Measurements from ENCODE around the gene FHOD1. TPM values are rescaled to one million over a fixed set of nuclear protein-coding genes. Genes with fewer than 3 reads are reported as not detected.

Gene FHOD1
- total and polyA plus RNA-seq, 10 of the 15 experiments (the other 5 are each of a cell fraction or from before 2014, with no cell fraction given): 8.9 to 65.7 (median 18.1) TPM

- no peak for TF ChIP-seq BHLHE40 (IDR thresholded peaks at IDR 0.05; ENCODE audit: borderline replicate concordance in 1 of 2, low read depth in 2 of 2, low read length in 1 of 2)
- TF ChIP-seq POLR2A (IDR thresholded peaks at IDR 0.05; ENCODE audit: low read depth, low read length): peak; percentile 14; the same call in 1 of the 2 replicates
- peak; percentile 46 for TF ChIP-seq POLR2AphosphoS5 (IDR thresholded peaks at IDR 0.05; ENCODE audit: low read length)
- no peak for TF ChIP-seq PBX3 (IDR thresholded peaks at IDR 0.05; ENCODE audit: insufficient replicate concordance, low read depth, low read length)
- no peak for TF ChIP-seq CTCF (IDR thresholded peaks at IDR 0.05 in 2 of 3, conservative IDR thresholded peaks at IDR 0.05 in 1 of 3; ENCODE audit: control insufficient read depth in 2 of 3, extremely low read depth in 1 of 3, insufficient read depth in 1 of 3, low read depth in 3 of 3, low read length in 3 of 3)
- TF ChIP-seq ZBED1 (IDR thresholded peaks at IDR 0.05; ENCODE audit: borderline replicate concordance): no peak
- TF ChIP-seq POLR2AphosphoS2 (IDR thresholded peaks at IDR 0.05; ENCODE audit: low read depth, low read length): peak; percentile 42; the same call in 1 of the 2 replicates
- TF ChIP-seq FOXM1 (IDR thresholded peaks at IDR 0.05; ENCODE audit: low read depth, low read length): no peak
- Histone ChIP-seq H3K9me3 (replicated peaks; ENCODE audit: control insufficient read depth, insufficient read depth, low read length) (no peaks in the 10 kb centered on the region), H2AFZ (ENCODE audit: control insufficient read depth, low read depth, low read length) (no peak overlapping the region), H4K20me1 (ENCODE audit: control insufficient read depth, insufficient read depth) (no peaks in the 10 kb centered on the region), H3K4me1 (ENCODE audit: control insufficient read depth, insufficient read depth, low read length) (peaks cover 7% of the 10 kb centered on the region; the same call in 1 of the 2 replicates), H3K27ac (ENCODE audit: control insufficient read depth, insufficient read depth) (no peak overlapping the region), H3K79me2 (ENCODE audit: control insufficient read depth, insufficient read depth, low read length) (peaks cover 18% of the 10 kb centered on the region), H3K9ac (ENCODE audit: control insufficient read depth, insufficient read depth, low read length) (no peak overlapping the region), H3K4me3 (no peak overlapping the region), H3K27me3 (replicated peaks in 1 of 2; ENCODE audit: control insufficient read depth in 2 of 2, insufficient read depth in 2 of 2, low read length in 1 of 2) (no peaks in the 10 kb centered on the region), H3K36me3 (ENCODE audit: control insufficient read depth in 2 of 2, insufficient read depth in 2 of 2, low read length in 1 of 2) (peaks cover 19 to 38% of the 10 kb centered on the region in 2 experiments; a peak in 3 of 4 replicates), H3K4me2 (ENCODE audit: control insufficient read depth, insufficient read depth) (no peak overlapping the region)
- SMC1A ChIA-PET (ENCODE audit: uncharacterized antibody, unreplicated experiment): no interaction called here
- POLR2A ChIA-PET: interaction anchor here (0.5 kb wide), 1 partner anchor 147 kb away, joined by 11 read pairs; no protein-coding TSS in a partner anchor
- intact Hi-C loops (cut with micrococcal nuclease; ENCODE audit: unreplicated experiment): no loop called here
- CTCF ChIA-PET: interaction anchor here (1.2 to 2.0 kb wide), 2 partner anchors 16 to 76 kb away, joined by 3 to 7 read pairs; partner anchors contain the start of gene FHOD1
- no peak for FAIRE-seq
- RAD21 ChIA-PET (ENCODE audit: unreplicated experiment): no interaction called here
- in situ Hi-C loops (cut with MboI): no loop called here
- no peak for ATAC-seq
- no peak for DNase-seq (ENCODE audit: low read depth, low spot score)
- WGBS (ENCODE audit: insufficient coverage, insufficient replicate concordance, low lambda C conversion rate, missing lambda C conversion rate): 95% methylated on average over 12 of the region's 12 CpGs
- no TSS peak for BruUV-seq (replicated peaks)
Observed at GRCh38 chr16:67230809-67231660, 16.2 kb downstream of the FHOD1 start.

Data from GM12878 (cell line).